ENCODE measurements around the gene IL1RAPL1. TPM values are rescaled to one million over a fixed set of nuclear protein-coding genes. Genes with fewer than 3 reads are reported as not detected.

The IL1RAPL1 gene
- total RNA-seq, 2 experiments from 2014 or later, result not detected

DNA sequence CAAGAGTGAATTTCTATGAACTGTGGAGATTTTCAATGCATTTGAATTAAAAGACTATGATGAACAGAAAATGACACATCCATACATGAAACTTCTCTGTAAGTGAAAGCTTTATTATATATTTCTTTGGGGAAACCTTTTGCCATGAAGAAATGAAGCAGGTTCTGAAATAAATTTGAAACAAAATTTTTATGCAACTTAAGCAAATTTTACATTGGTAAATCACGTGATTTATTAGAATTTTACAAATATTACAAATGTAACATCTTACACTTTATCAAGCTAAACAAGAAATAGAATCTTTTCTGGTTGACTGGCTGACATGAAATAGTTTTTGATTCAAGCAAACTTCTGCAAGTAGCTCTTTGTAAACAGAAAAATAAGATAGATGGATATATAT is 131.2 kb downstream of the IL1RAPL1 start:
- Mint-ChIP-seq H3K9me3 (no peaks in the 10 kb centered on the region), H3K27me3 (no peaks in the 10 kb centered on the region), H3K36me3 (ENCODE audit: low read depth) (no peaks in the 10 kb centered on the region), H3K4me3 (no peak overlapping the region), H3K27ac (no peak overlapping the region), H3K4me1 (ENCODE audit: low read depth) (no peaks in the 10 kb centered on the region)
- intact Hi-C loops (cut with micrococcal nuclease), result no loop called here
- no peak for DNase-seq
- no peak for ATAC-seq
- ChIA-PET POLR2A (no interaction called here), CTCF (no interaction called here)
- TF ChIP-seq, protein P1, sequence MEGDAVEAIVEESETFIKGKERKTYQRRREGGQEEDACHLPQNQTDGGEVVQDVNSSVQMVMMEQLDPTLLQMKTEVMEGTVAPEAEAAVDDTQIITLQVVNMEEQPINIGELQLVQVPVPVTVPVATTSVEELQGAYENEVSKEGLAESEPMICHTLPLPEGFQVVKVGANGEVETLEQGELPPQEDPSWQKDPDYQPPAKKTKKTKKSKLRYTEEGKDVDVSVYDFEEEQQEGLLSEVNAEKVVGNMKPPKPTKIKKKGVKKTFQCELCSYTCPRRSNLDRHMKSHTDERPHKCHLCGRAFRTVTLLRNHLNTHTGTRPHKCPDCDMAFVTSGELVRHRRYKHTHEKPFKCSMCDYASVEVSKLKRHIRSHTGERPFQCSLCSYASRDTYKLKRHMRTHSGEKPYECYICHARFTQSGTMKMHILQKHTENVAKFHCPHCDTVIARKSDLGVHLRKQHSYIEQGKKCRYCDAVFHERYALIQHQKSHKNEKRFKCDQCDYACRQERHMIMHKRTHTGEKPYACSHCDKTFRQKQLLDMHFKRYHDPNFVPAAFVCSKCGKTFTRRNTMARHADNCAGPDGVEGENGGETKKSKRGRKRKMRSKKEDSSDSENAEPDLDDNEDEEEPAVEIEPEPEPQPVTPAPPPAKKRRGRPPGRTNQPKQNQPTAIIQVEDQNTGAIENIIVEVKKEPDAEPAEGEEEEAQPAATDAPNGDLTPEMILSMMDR (IDR thresholded peaks at IDR 0.05), result no peak

- CTCF ChIA-PET, result no interaction called here
- H3K4me3 Mint-ChIP-seq, result no peak overlapping the region
- intact Hi-C loops (cut with micrococcal nuclease), result no loop called here
- no peaks in the 10 kb centered on the region for H3K27me3 Mint-ChIP-seq
- no peak overlapping the region for H3K27ac Mint-ChIP-seq
- H3K36me3 Mint-ChIP-seq (ENCODE audit: low read depth), result no peaks in the 10 kb centered on the region
- POLR2A ChIA-PET, result no interaction called here
- TF ChIP-seq, protein P1 (IDR thresholded peaks at IDR 0.05), result no peak
- no peaks in the 10 kb centered on the region for H3K9me3 Mint-ChIP-seq
- DNase-seq (no peak), ATAC-seq (no peak)
- no peaks in the 10 kb centered on the region for H3K4me1 Mint-ChIP-seq (ENCODE audit: low read depth)
Measured at GRCh38 chrX:28719620-28720019, 132.4 kb downstream of the IL1RAPL1 start.

DNA sequence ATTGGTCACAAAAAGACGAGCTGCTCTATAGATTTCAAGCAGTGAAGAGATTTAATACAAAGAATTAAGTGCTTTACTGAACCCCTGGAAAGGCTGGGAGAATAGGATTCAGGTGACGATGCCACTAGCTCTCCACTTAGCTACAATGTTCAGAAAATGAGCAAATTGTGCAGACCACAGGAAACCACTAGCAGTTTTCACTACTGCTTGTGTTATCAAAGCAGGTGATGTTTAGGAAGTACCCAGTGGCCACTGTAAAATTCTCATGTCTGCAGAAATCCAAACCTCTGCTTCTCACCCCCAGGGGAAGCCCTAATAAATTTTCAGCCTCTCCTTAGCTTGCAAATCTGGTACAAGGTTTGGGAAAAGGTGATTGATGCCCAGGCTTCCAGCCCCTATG is 165.1 kb downstream of the IL1RAPL1 start:
- Mint-ChIP-seq H3K36me3 (ENCODE audit: low read depth) (no peaks in the 10 kb centered on the region), H3K27me3 (no peaks in the 10 kb centered on the region), H3K27ac (no peak overlapping the region), H3K9me3 (peaks cover 3% of the 10 kb centered on the region), H3K4me3 (no peak overlapping the region), H3K4me1 (ENCODE audit: low read depth) (no peaks in the 10 kb centered on the region)
- intact Hi-C loops (cut with micrococcal nuclease), result no loop called here
- no peak for ATAC-seq
- DNase-seq, result no peak
- TF ChIP-seq, protein P1 (IDR thresholded peaks at IDR 0.05), result no peak
- ChIA-PET POLR2A (no interaction called here), CTCF (no interaction called here)

GRCh38 chrX:28756175-28756574 is 168.9 kb downstream of the IL1RAPL1 start:
- H3K9me3 Mint-ChIP-seq, result no peaks in the 10 kb centered on the region
- no peak overlapping the region for H3K27ac Mint-ChIP-seq
- ATAC-seq (no peak), DNase-seq (no peak)
- H3K27me3 Mint-ChIP-seq, result no peaks in the 10 kb centered on the region
- H3K36me3 Mint-ChIP-seq (ENCODE audit: low read depth), result no peaks in the 10 kb centered on the region
- ChIA-PET POLR2A (no interaction called here), CTCF (no interaction called here)
- no peak overlapping the region for H3K4me3 Mint-ChIP-seq
- no peaks in the 10 kb centered on the region for H3K4me1 Mint-ChIP-seq (ENCODE audit: low read depth)
- TF ChIP-seq, protein P1 (IDR thresholded peaks at IDR 0.05), result no peak
- intact Hi-C loops (cut with micrococcal nuclease), result no loop called here

DNA sequence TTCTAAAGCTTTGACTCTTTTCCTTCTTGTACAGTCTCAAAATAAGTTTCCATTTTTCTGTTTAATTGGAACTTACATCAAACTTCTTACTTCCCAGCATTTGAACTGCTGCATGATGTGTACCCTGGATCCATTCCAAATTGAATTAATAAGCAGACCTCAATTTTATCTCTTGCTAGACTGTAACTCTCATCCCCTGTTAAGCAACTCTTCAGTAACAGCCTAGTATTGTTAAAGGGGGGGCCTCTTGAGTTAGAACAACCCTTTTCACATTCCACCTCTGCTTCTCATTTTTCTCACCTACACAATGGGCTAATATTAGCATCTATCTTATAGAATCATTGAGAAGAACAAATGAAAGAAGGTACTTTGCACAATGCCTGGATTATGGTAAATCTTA is 169.4 kb downstream of the IL1RAPL1 start:
- no peak overlapping the region for H3K27ac Mint-ChIP-seq
- POLR2A ChIA-PET, result no interaction called here

More for the DNA sequence above, 169.4 kb downstream of the IL1RAPL1 start:
- no peak for DNase-seq
- H3K4me3 Mint-ChIP-seq, result no peak overlapping the region
- CTCF ChIA-PET, result no interaction called here
- no peaks in the 10 kb centered on the region for H3K36me3 Mint-ChIP-seq (ENCODE audit: low read depth)
- H3K9me3 Mint-ChIP-seq, result peaks cover 2% of the 10 kb centered on the region
- TF ChIP-seq, protein P1 (IDR thresholded peaks at IDR 0.05), result no peak
- no peak for ATAC-seq
- H3K27me3 Mint-ChIP-seq, result no peaks in the 10 kb centered on the region
- H3K4me1 Mint-ChIP-seq (ENCODE audit: low read depth), result no peaks in the 10 kb centered on the region
- intact Hi-C loops (cut with micrococcal nuclease), result no loop called here

Measured in activated CD8-positive, alpha-beta T cell treated with anti-CD3 and anti-CD28 coated beads for 36 hours (primary cell).